HepG2 (cell line): ENCODE measurements around the gene SCGB1C1. TPM values are rescaled to one million over a fixed set of nuclear protein-coding genes. Genes with fewer than 3 reads are reported as not detected.
A peak's percentile ranks its signal among the peaks of the same experiment; 100 is the strongest.

ENCODE experiments used
- MTA3 ChIP-seq: sonication (generic); formaldehyde crosslinking; IDR thresholded peaks from 2 replicates; pipeline ENCODE4 v1.4.0; 2020; ENCODE audit warnings: missing genetic modification reagents
- RAD51 ChIP-seq: fragments of 450-650 bp; IDR thresholded peaks from 2 replicates; pipeline ENCODE4 v1.6.1; 2016; ENCODE audit warnings: borderline replicate concordance
- SKI ChIP-seq: fragments of 450-650 bp; IDR thresholded peaks from one replicate; pipeline ENCODE4 v1.6.1; 2018; ENCODE audit warnings: mild to moderate bottlenecking; ENCODE audit not compliant: partially characterized antibody
- SMC3 ChIP-seq: IDR thresholded peaks from 2 replicates; pipeline ENCODE4 v1.6.1; 2011; ENCODE audit warnings: low read length, improper control_type of control experiment
- SNAI1 ChIP-seq: sonication (generic); formaldehyde crosslinking; IDR thresholded peaks from 2 replicates; pipeline ENCODE4 v1.5.0; 2020; ENCODE audit warnings: mild to moderate bottlenecking, missing genetic modification reagents, borderline replicate concordance
- SRSF1 ChIP-seq: fragments of 200-400 bp; formaldehyde crosslinking; optimal IDR thresholded peaks from 2 replicates; pipeline ENCODE3; 2017; ENCODE audit warnings: mild to moderate bottlenecking, low read depth, low read length, moderate library complexity
- THAP11 ChIP-seq: IDR thresholded peaks from 2 replicates; pipeline ENCODE4 v1.6.1; 2016; ENCODE audit warnings: missing biosample characterization, missing genetic modification reagents
- YEATS4 ChIP-seq: sonication (generic); formaldehyde crosslinking; IDR thresholded peaks from 2 replicates; pipeline ENCODE4 v1.4.0; 2020; ENCODE audit warnings: missing genetic modification reagents, borderline replicate concordance
- ZNF256 ChIP-seq: sonication (generic); formaldehyde crosslinking; conservative IDR thresholded peaks from 2 replicates; pipeline ENCODE4 v1.4.0; 2020; ENCODE audit warnings: missing genetic modification reagents
- ZNF367 ChIP-seq: sonication (generic); formaldehyde crosslinking; IDR thresholded peaks from 2 replicates; pipeline ENCODE4 v1.4.0; 2020; ENCODE audit warnings: missing genetic modification reagents, borderline replicate concordance
- ZNF558 ChIP-seq: sonication (generic); formaldehyde crosslinking; IDR thresholded peaks from 2 replicates; pipeline ENCODE4 v1.9.0; 2022; ENCODE audit warnings: mild to moderate bottlenecking, missing genetic modification reagents, borderline replicate concordance
- ZNF747 ChIP-seq: sonication (generic); formaldehyde crosslinking; IDR thresholded peaks from 2 replicates; pipeline ENCODE4 v1.8.1; 2023; ENCODE audit warnings: missing genetic modification reagents, mild to moderate bottlenecking, borderline replicate concordance
- polyA plus RNA-seq, 8 experiments: library from polyadenylated mRNA; depleted of rRNA in 3 of 8; stranded (reverse) in 7 of 8; unstranded in 1 of 8; fragments of >200 nt; fragmentation: Illumina TruSeq in 4 of 8; extraction: Trizol in 4 of 8; gene quantifications; 2 replicates each; pipeline versions ENCODE4 v1.2.1 to v1.2.3, GENCODE V29; 2011 to 2016; ENCODE audit warnings: low read depth in 4 of 8, missing spikeins in 1 of 8, mixed read lengths in 1 of 8; ENCODE audit not compliant: insufficient read depth in 1 of 8
- total RNA-seq, 5 experiments: library from RNA; depleted of rRNA; stranded (reverse); fragments of >200 nt; fragmentation: Illumina TruSeq; extraction: Trizol; gene quantifications; 2 replicates each; pipeline ENCODE4 v1.2.3, GENCODE V29; 2016; ENCODE audit warnings: low read depth in 1 of 5
- TF ChIP-seq, protein P1 (sequence below): IDR thresholded peaks from 2 replicates; pipeline ENCODE4 v1.6.1; 2012; ENCODE audit warnings: low read length, improper control_type of control experiment
- TF ChIP-seq, protein P2 (sequence below): sonication (generic); formaldehyde crosslinking; IDR thresholded peaks from 2 replicates; pipeline ENCODE4 v1.4.0; 2020; ENCODE audit warnings: mild to moderate bottlenecking, low read depth, missing genetic modification reagents
- TF ChIP-seq, protein P3 (sequence below): sonication (generic); formaldehyde crosslinking; IDR thresholded peaks from 2 replicates; pipeline ENCODE4 v1.8.0; 2022; ENCODE audit warnings: missing genetic modification reagents, mild to moderate bottlenecking, inconsistent platforms, borderline replicate concordance
- TF ChIP-seq, protein P4 (sequence below): sonication (generic); formaldehyde crosslinking; IDR thresholded peaks from 2 replicates; pipeline ENCODE4 v1.8.0; 2022; ENCODE audit warnings: missing genetic modification reagents, mild to moderate bottlenecking, borderline replicate concordance

Gene SCGB1C1
- total and polyA plus RNA-seq, 2 of the 13 experiments (the other 11 are each of a cell fraction or from before 2014, with no cell fraction given) = not detected

DNA sequence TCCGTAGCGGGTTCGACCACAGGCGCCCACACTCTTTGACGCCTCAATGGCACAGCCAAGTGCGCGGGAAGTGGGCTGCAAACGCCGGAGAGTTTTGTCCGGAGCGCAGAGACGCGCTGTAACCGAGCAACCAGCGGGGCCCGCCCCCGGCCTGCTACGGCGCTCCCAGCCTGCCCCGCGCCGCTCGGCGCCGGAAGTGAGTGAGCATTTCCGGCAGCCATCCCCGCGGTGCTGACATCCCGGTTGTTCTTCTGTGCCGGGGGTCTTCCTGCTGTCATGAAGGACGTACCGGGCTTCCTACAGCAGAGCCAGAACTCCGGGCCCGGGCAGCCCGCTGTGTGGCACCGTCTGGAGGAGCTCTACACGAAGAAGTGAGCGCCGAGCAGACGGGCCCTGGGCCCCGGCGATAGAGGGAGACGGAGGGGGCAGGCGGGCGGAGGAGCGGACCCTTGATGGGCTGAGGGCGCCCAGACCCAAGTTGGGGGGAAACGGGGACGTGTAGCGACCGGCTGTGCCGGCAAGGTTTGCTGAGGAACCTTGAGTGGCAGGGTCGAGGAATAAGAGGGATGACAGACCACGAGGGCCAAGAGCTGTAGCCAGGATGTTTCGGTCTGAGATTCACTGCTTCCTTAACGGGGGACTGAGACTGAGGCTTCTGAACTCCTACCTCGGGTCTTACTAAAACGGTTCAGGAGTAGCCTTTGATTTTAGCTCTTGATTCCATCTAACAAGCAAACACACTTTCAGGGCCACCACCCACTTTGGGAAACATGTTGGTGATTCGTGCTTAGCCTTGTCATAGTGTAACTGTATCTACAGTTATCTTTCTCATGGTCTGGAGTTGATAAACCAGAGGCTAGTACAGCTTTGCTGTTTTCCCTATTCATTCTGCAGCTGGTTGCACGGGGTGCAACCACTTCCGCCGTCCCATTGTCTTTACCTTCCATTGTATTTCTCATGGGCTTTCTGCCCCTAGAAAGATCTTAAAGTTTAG lies 44.2 kb downstream of the SCGB1C1 start, which contains the start of gene PSMD13 (continued):
- TF ChIP-seq, protein P1, sequence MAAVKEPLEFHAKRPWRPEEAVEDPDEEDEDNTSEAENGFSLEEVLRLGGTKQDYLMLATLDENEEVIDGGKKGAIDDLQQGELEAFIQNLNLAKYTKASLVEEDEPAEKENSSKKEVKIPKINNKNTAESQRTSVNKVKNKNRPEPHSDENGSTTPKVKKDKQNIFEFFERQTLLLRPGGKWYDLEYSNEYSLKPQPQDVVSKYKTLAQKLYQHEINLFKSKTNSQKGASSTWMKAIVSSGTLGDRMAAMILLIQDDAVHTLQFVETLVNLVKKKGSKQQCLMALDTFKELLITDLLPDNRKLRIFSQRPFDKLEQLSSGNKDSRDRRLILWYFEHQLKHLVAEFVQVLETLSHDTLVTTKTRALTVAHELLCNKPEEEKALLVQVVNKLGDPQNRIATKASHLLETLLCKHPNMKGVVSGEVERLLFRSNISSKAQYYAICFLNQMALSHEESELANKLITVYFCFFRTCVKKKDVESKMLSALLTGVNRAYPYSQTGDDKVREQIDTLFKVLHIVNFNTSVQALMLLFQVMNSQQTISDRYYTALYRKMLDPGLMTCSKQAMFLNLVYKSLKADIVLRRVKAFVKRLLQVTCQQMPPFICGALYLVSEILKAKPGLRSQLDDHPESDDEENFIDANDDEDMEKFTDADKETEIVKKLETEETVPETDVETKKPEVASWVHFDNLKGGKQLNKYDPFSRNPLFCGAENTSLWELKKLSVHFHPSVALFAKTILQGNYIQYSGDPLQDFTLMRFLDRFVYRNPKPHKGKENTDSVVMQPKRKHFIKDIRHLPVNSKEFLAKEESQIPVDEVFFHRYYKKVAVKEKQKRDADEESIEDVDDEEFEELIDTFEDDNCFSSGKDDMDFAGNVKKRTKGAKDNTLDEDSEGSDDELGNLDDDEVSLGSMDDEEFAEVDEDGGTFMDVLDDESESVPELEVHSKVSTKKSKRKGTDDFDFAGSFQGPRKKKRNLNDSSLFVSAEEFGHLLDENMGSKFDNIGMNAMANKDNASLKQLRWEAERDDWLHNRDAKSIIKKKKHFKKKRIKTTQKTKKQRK = no peak
- TF ChIP-seq YEATS4 (CRISPR knock-in tag) (peak; percentile 78), THAP11 (CRISPR knock-in tag) (peak; percentile 89), SNAI1 (CRISPR knock-in tag) (no peak), ZNF367 (CRISPR knock-in tag) (no peak), SRSF1 (peak; percentile 75), MTA3 (CRISPR knock-in tag) (no peak), SKI (no peak), SMC3 (no peak), ZNF747 (no peak), ZNF558 (CRISPR knock-in tag) (0 out of 2 replicates have a peak, but pooled peaks have one; percentile 41), ZNF256 (no peak), RAD51 (no peak)
- TF ChIP-seq, protein P2, sequence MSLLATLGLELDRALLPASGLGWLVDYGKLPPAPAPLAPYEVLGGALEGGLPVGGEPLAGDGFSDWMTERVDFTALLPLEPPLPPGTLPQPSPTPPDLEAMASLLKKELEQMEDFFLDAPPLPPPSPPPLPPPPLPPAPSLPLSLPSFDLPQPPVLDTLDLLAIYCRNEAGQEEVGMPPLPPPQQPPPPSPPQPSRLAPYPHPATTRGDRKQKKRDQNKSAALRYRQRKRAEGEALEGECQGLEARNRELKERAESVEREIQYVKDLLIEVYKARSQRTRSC = no peak
- TF ChIP-seq, protein P3, sequence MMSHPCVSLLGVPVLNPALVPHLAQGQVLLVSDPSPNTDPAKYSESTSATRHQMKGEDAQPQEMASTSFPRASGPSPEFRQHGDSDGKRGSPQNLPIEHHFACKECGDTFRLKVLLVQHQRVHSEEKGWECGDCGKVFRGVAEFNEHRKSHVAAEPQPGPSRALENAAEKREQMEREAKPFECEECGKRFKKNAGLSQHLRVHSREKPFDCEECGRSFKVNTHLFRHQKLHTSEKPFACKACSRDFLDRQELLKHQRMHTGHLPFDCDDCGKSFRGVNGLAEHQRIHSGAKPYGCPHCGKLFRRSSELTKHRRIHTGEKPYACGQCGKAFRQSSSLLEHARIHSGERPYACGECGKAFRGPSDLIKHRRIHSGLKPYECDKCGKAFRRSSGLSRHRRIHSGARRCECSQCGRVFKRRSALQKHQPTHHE (CRISPR knock-in tag) = 0 out of 2 replicates have a peak, but pooled peaks have one; percentile 34
- TF ChIP-seq, protein P4, sequence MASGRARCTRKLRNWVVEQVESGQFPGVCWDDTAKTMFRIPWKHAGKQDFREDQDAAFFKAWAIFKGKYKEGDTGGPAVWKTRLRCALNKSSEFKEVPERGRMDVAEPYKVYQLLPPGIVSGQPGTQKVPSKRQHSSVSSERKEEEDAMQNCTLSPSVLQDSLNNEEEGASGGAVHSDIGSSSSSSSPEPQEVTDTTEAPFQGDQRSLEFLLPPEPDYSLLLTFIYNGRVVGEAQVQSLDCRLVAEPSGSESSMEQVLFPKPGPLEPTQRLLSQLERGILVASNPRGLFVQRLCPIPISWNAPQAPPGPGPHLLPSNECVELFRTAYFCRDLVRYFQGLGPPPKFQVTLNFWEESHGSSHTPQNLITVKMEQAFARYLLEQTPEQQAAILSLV = peak; percentile 41; the same call in 1 of the 2 replicates
